ENCODE measurements around the gene TOB2. TPM values are rescaled to one million over a fixed set of nuclear protein-coding genes. Genes with fewer than 3 reads are reported as not detected.

Gene TOB2
- total RNA-seq, 1 donor from 2014 or later, result 26.9 TPM

DNA sequence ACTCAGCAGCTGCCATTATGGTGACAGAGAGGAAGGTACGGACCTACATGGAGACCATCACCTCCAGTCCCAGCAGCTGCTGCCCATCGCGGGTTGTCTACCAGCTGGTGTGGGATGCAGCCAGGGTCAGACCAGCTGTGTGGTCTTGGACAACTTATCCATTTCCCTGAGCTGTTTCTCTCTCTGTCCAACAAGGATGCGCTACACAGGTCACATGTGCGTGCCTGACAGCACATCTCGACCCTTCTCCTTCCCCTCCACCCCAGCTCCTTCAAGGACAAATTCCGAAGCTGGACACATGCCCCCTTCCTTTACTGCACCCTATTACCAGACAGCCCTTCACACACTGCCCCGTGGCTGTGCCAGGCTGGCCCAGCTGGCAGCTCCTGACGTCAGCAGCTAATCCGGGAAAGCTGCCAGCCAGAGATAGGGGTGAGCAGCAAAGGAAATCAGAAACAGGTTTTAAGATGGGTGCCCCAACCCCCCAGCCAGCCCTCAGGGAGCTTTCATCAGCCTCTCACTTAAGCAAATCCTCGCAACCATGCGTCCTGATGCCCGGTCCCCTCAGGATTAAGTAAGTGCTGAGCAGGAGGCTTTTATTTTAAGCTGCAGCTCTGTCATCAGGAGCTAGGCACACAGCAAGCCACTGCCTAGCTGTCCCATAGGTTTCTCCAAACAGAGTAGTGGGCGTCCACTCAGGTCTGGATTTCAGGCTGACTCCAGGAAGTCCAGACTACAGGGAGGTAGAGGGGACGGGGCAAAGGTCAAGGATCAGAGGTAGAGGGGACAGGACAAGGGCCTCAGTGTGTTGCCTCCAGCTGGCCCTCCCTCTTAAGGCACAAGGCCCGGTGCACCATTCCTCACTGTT, 44.6 kb downstream of the TOB2 start:
- DNase-seq (ENCODE audit: low spot score), result peak; percentile 83
- intact Hi-C loops (cut with DNase I), result loop anchor here (2.0 to 5.0 kb wide), 2 partner anchors 115 to 195 kb away; no protein-coding TSS in a partner anchor

DNA sequence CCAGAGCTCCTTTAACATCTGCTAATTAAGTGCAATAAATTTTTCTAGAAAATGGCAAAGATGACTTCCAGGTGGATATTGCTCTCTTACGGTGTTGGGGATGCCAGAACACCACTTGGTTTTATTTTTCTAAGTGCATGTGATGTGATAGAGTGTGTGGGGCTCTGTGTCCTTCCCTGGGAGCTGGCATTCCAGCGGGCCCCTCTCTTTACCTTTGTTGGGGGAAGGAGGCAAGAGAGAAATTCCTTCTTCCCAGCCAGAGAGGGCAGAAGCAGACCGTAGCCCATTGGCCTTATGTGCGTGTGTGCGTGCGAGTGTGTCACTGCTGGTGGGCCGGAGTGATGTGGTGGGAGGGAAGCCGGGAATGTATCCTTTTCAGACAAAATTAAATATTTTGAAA, 47.7 kb downstream of the TOB2 start:
- intact Hi-C loops (cut with DNase I), result no loop called here
- DNase-seq (ENCODE audit: low spot score), result no peak

DNA sequence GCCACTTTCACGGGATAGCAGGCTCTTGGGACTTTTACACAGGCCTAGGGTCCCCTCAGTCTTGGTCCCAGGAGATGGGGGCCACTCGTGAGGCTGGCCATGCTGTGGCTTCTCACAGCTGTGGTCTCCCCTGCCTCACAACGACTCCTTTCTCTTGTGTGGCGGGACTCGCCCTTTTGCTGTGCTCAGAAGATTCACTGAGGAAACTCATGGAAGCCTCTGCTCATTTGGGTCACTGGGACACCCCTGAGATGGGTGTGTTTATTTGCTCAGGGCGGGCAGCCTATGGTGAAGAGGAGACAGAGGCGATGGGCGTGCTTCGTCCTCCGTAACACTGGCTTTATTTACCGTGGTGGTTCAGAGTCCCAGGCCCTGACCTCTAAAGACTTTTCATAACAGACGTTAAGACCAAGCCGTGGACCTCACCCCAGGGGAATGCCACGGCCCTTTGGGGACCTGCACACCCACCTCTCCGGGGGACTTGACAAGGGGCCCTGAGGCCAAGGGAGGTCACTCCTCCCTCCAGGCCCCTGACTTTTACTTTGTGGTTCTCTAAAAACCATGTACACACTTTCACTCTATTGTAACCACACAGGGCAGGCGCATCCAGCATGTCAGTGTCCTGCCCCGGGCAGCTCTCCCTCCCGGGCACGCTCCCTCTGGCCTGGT, 49.3 kb downstream of the TOB2 start:
- intact Hi-C loops (cut with DNase I), result no loop called here
- no peak for DNase-seq (ENCODE audit: low spot score)

DNA sequence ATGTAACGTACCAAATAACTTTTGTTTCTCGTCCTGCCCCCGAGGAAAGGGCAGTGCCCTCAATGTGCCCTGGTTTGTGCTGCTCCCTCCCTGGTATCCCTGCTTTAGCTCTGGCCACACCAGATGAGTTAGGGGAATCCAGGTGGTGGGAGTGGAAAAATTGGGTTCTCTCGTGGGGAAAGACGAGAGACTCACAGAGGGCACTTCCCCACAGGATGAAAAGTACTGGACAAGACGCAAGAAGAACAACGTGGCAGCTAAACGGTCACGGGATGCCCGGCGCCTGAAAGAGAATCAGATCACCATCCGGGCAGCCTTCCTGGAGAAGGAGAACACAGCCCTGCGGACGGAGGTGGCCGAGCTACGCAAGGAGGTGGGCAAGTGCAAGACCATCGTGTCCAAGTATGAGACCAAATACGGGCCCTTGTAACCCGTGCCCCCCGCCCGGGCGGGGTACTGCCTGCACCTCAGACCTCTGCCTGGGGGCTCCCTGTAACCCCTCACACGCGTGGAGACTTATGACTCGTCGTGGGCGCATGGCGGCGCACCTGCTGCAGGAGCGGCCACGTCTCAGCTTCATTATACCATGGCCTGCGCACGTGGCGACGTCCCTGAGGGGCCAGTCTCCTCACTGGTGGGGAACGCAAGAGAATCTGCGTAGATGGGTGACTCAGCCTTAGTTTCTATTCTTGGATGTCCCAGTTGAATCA, 50.9 kb downstream of the TOB2 start:
- DNase-seq (ENCODE audit: low spot score), result no peak
- intact Hi-C loops (cut with DNase I), result no loop called here

DNA sequence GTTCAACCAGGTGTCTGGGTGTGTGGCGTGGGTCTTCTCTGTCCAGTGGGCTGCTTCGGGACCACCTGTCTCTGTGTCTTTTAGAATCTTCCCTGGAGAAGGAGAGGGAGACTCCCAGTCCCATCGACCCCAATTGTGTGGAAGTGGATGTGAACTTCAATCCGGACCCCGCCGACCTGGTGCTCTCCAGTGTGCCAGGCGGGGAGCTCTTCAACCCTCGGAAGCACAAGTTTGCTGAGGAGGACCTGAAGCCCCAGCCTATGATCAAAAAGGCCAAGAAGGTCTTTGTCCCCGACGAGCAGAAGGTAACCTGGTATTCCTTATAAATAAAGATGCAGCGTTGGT, 52.6 kb downstream of the TOB2 start:
- intact Hi-C loops (cut with DNase I), result no loop called here
- DNase-seq (ENCODE audit: low spot score), result no peak

DNA sequence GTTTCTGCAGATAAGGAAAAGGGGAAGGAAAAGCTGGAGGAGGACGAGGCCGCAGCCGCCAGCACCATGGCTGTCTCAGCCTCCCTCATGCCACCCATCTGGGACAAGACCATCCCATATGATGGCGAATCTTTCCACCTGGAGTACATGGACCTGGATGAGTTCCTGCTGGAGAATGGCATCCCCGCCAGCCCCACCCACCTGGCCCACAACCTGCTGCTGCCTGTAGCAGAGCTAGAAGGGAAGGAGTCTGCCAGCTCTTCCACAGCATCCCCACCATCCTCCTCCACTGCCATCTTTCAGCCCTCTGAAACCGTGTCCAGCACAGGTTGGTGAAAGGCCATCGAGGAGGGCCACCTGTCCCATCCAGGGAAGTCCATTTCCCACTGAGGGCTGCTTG, 59.3 kb downstream of the TOB2 start:
- intact Hi-C loops (cut with DNase I), result no loop called here

DNA sequence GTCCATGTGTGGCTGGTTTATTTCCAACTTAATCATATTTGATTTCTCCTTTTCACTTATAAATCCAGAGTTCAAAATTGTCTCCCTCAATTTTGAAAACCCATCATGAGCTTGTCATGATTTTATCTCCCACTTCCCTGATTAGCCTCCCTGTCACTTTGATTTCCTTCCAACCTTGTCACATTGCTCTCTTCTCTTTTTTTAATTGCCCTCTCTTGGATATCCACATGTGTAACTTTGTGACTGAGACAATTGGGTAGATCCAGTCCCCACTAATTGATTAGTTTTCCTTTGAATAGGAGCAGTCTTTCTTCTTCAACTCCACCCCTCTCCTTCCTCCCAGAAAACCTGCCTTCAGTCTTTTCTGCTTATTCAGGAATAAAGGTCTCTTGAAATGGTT, 62.5 kb downstream of the TOB2 start:
- no peak for DNase-seq (ENCODE audit: low spot score)
- intact Hi-C loops (cut with DNase I), result loop anchor here (5.0 kb wide), 1 partner anchor 97 kb away; the partner anchor contains the start of gene RANGAP1

More for the DNA sequence above, 59.3 kb downstream of the TOB2 start:
- no peak for DNase-seq (ENCODE audit: low spot score)

Other genes with a start within 250 kb of the TOB2 start
- 14.2 TPM for gene L3MBTL2, start 241.5 kb downstream of the TOB2 start, total RNA-seq
- gene CHADL, start 205.9 kb downstream of the TOB2 start, total RNA-seq, result 2.9 TPM
- 32.8 TPM for gene RANGAP1, start 160.6 kb downstream of the TOB2 start, total RNA-seq
- 37.2 TPM for gene ZC3H7B, start 145.3 kb downstream of the TOB2 start, total RNA-seq
- gene TEF, start 64.9 kb downstream of the TOB2 start, total RNA-seq, result 14.0 TPM
- gene PHF5A, start 21.9 kb upstream of the TOB2 start, total RNA-seq, result 22.0 TPM
- 662 TPM for gene ACO2, start 22.3 kb upstream of the TOB2 start, total RNA-seq
- 18.6 TPM for gene POLR3H, start 97.7 kb upstream of the TOB2 start, total RNA-seq
- gene CSDC2, start 114.2 kb upstream of the TOB2 start, total RNA-seq, result 115 TPM
- 21.7 TPM for gene PMM1, start 143.0 kb upstream of the TOB2 start, total RNA-seq
- 30.6 TPM for gene DESI1, start 174.2 kb upstream of the TOB2 start, total RNA-seq
- 155 TPM for gene XRCC6, start 174.5 kb upstream of the TOB2 start, total RNA-seq
- gene SNU13, start 242.1 kb upstream of the TOB2 start, total RNA-seq, result 149 TPM